Spleen (tissue), 11 donors: ENCODE data around the gene OGN. TPM values are rescaled to one million over a fixed set of nuclear protein-coding genes. Genes with fewer than 3 reads are reported as not detected.

Experiments
- DNase-seq: peaks from one replicate; pipeline ENCODE4 v3.0.0-alpha.2; 2020
- H3K27ac ChIP-seq, 8 donors: fragments of 200-600 bp; sonication (generic) in 7 of 8; 1 replicate in 4 of 8; 2 replicates in 4 of 8; pipeline versions ENCODE4 v1.5.0 to v1.8.0; 2016 to 2021; ENCODE audit warnings: inconsistent platforms in 4 of 8, mild to moderate bottlenecking in 4 of 8, moderate library complexity in 1 of 8
- H3K27me3 ChIP-seq, 7 donors: fragments of 200-600 bp; sonication (generic) in 6 of 7; replicated peaks in 1 of 7; 1 replicate in 4 of 7; 2 replicates in 3 of 7; pipeline versions ENCODE4 v1.5.0 to v1.8.0; 2016 to 2021; ENCODE audit warnings: inconsistent platforms in 3 of 7, mild to moderate bottlenecking in 1 of 7
- H3K36me3 ChIP-seq, 6 donors: fragments of 200-600 bp; sonication (generic) in 5 of 6; 1 replicate in 4 of 6; 2 replicates in 2 of 6; pipeline versions ENCODE4 v1.5.0 to v1.8.0; 2016 to 2021; ENCODE audit warnings: inconsistent platforms in 2 of 6
- H3K4me1 ChIP-seq, 6 donors: fragments of 200-600 bp; sonication (generic) in 5 of 6; 1 replicate in 3 of 6; 2 replicates in 3 of 6; pipeline versions ENCODE4 v1.5.0 to v1.8.0; 2016 to 2021; ENCODE audit warnings: inconsistent platforms in 3 of 6
- H3K4me3 ChIP-seq, 8 donors: fragments of 200-600 bp; sonication (generic) in 7 of 8; 1 replicate in 4 of 8; 2 replicates in 4 of 8; pipeline versions ENCODE4 v1.5.0 to v1.8.0; 2016 to 2021; ENCODE audit warnings: inconsistent platforms in 4 of 8, mild to moderate bottlenecking in 4 of 8, moderate library complexity in 2 of 8
- H3K9me3 ChIP-seq, 8 donors: fragments of 200-600 bp; sonication (generic) in 7 of 8; 1 replicate in 4 of 8; 2 replicates in 4 of 8; pipeline versions ENCODE4 v1.5.0 to v1.8.0; 2016 to 2021; ENCODE audit warnings: inconsistent platforms in 4 of 8
- CTCF ChIP-seq, 11 experiments: fragments of 200-600 bp in 7 of 11; fragments of 450-650 bp in 4 of 11; sonication (generic) in 4 of 11; IDR thresholded peaks in 8 of 11; conservative IDR thresholded peaks in 3 of 11; 1 replicate in 7 of 11; 2 replicates in 4 of 11; pipeline versions ENCODE4 v1.4.0 to v1.8.0; 2016 to 2021; ENCODE audit warnings: antibody characterized with exemption in 11 of 11, inconsistent platforms in 4 of 11, mild to moderate bottlenecking in 1 of 11
- POLR2A ChIP-seq, 3 donors: fragments of 450-650 bp; IDR thresholded peaks; one replicate each; pipeline ENCODE4 v1.5.1; 2017; ENCODE audit warnings: antibody characterized with exemption in 3 of 3, mild to moderate bottlenecking in 1 of 3
- POLR2AphosphoS5 ChIP-seq, 3 donors: sonication (generic); formaldehyde crosslinking; IDR thresholded peaks; one replicate each; pipeline ENCODE4 v1.5.1; 2017; ENCODE audit warnings: antibody characterized with exemption in 3 of 3
- WGBS, 5 donors: extraction: QIAGEN DNeasy Blood & Tissue Kit in 3 of 5; methylation state at CpG; one replicate each; pipeline versions ENCODE4 v1.1.5 to v1.1.7; 2013 to 2018; 5-methylcytosine and 5-hydroxymethylcytosine counted together
- intact Hi-C: fragments of 100-400 bp; cut with DNase I; formaldehyde crosslinking; loops from one replicate; pipeline ENCODE4 v1.15.0; 2023; ENCODE audit warnings: low total_unique reads
- polyA plus RNA-seq, 3 donors: library from polyadenylated mRNA; stranded (reverse); fragments of 200-250 nt; gene quantifications; one replicate each; pipeline ENCODE4 v1.2.1, GENCODE V29; 2013
- total RNA-seq, 7 donors: library from RNA; depleted of rRNA in 3 of 7; stranded (reverse); fragments of >200 nt in 3 of 7; fragmentation: NEBNext Ultra II Directional in 4 of 7; extraction: Animal tissue kit (Norgen Biotek cat#: 25700) in 4 of 7; gene quantifications; one replicate each; pipeline versions ENCODE4 v1.1.0 to v1.2.1, GENCODE V29; 2016 to 2021
- donor health status: healthy with polysubstance abuse.
- donor health status: DM: no; HTN: no; CAD: no; lungs with moderate emphysema.
- donor health status: DM: no; HTN: no; CAD: no.
- donor health status: Bipolar disorder and iron deficiency.
- donor health status: healthy.
- donor health status: DM: no; HTN: no; CAD: no.
- donor health status: DM: yes; HTN: yes; CAD: no.

OGN gene
- total and polyA plus RNA-seq, 10 donors = 0.14 to 1.3 (median 0.57) TPM; not detected in 1

GRCh38 chr9:92373167-92373566, 31.2 kb downstream of the OGN start:
- no peak overlapping the region for H3K4me3 ChIP-seq
- H3K27me3 ChIP-seq = no peaks in the 10 kb centered on the region
- peaks cover 0 to 4% (median 0%) of the 10 kb centered on the region in 6 donors for H3K36me3 ChIP-seq
- intact Hi-C loops = no loop called here
- H3K4me1 ChIP-seq = no peaks in the 10 kb centered on the region
- TF ChIP-seq POLR2A (IDR thresholded peaks at IDR 0.05) = no peak
- no peak for TF ChIP-seq CTCF (IDR thresholded peaks at IDR 0.05 in 8 of 11, conservative IDR thresholded peaks at IDR 0.05 in 3 of 11)
- TF ChIP-seq POLR2AphosphoS5 (IDR thresholded peaks at IDR 0.05) = no peak
- peaks cover 5 to 49% (median 44%) of the 10 kb centered on the region in 8 donors for H3K9me3 ChIP-seq
- H3K27ac ChIP-seq = no peak overlapping the region
- 94 to 98% (median 97%) methylated on average over 2 of the region's 2 CpGs for WGBS, 5 donors
- no peak for DNase-seq

- H3K27me3 ChIP-seq = no peaks in the 10 kb centered on the region
- intact Hi-C loops = no loop called here
- no peaks in the 10 kb centered on the region for H3K4me1 ChIP-seq
- H3K36me3 ChIP-seq = peaks cover 0 to 28% (median 0%) of the 10 kb centered on the region in 6 donors
- TF ChIP-seq CTCF (IDR thresholded peaks at IDR 0.05 in 8 of 11, conservative IDR thresholded peaks at IDR 0.05 in 3 of 11) (no peak), POLR2A (IDR thresholded peaks at IDR 0.05) (no peak), POLR2AphosphoS5 (IDR thresholded peaks at IDR 0.05) (no peak)
- no peak overlapping the region for H3K27ac ChIP-seq
- H3K9me3 ChIP-seq = peaks cover 3 to 28% (median 23%) of the 10 kb centered on the region in 8 donors
- 43 to 77% (median 60%) methylated on average over 2 of the region's 2 CpGs for WGBS, 5 donors
- DNase-seq = no peak
- H3K4me3 ChIP-seq = no peak overlapping the region
Measured at GRCh38 chr9:92369075-92369474, 35.3 kb downstream of the OGN start.

- Histone ChIP-seq H3K4me1 (peaks cover 0 to 7% (median 0%) of the 10 kb centered on the region in 6 donors), H3K4me3 (no peak overlapping the region), H3K27ac (no peak overlapping the region), H3K9me3 (peaks cover 0 to 42% (median 34%) of the 10 kb centered on the region in 8 donors), H3K36me3 (no peaks in the 10 kb centered on the region), H3K27me3 (no peaks in the 10 kb centered on the region)
- intact Hi-C loops = no loop called here
- no peak for DNase-seq
- TF ChIP-seq POLR2AphosphoS5 (IDR thresholded peaks at IDR 0.05) (no peak), POLR2A (IDR thresholded peaks at IDR 0.05) (no peak), CTCF (IDR thresholded peaks at IDR 0.05 in 8 of 11, conservative IDR thresholded peaks at IDR 0.05 in 3 of 11) (no peak)
- WGBS, 5 donors = 55 to 75% (median 59%) methylated on average over 3 of the region's 3 CpGs
Measured at GRCh38 chr9:92360083-92360482, 44.3 kb downstream of the OGN start.

- Histone ChIP-seq H3K27me3 (no peaks in the 10 kb centered on the region), H3K4me1 (peaks cover 0 to 7% (median 0%) of the 10 kb centered on the region in 6 donors), H3K4me3 (no peak overlapping the region), H3K9me3 (peaks cover 0 to 45% (median 40%) of the 10 kb centered on the region in 8 donors), H3K27ac (no peak overlapping the region), H3K36me3 (no peaks in the 10 kb centered on the region)
- WGBS, 5 donors = 45 to 59% (median 56%) methylated on average over 2 of the region's 2 CpGs
- intact Hi-C loops = no loop called here
- TF ChIP-seq POLR2A (IDR thresholded peaks at IDR 0.05) (no peak), POLR2AphosphoS5 (IDR thresholded peaks at IDR 0.05) (no peak), CTCF (IDR thresholded peaks at IDR 0.05 in 8 of 11, conservative IDR thresholded peaks at IDR 0.05 in 3 of 11) (no peak)
- DNase-seq = no peak
Measured at GRCh38 chr9:92359394-92359995, 44.9 kb downstream of the OGN start.
